Bladder microvascular endothelial cell (primary cell): Measurements from ENCODE around the gene PIK3R3. TPM values are rescaled to one million over a fixed set of nuclear protein-coding genes. Genes with fewer than 3 reads are reported as not detected.

Source experiments
- total RNA-seq: library from RNA; depleted of rRNA; stranded (reverse); fragments of >200 nt; gene quantifications from 2 replicates; pipeline ENCODE4 v1.2.3, GENCODE V29; 2014

Gene PIK3R3
- total RNA-seq = 9.4 and 13.3 TPM in 2 replicates

GRCh38 chr1:46132529-46133180 lies at the start of gene PIK3R3:
PIK3R3 (minus strand) TSS chr1:46132629; CDS start chr1:46131952, 677 bp downstream.

GRCh38 chr1:46176211-46176865 lies 43.9 kb upstream of the PIK3R3 start, which contains the start of gene P3R3URF:
P3R3URF (minus strand) TSS chr1:46176488; CDS start chr1:46176471, 17 bp downstream.

GRCh38 chr1:46174448-46175231 lies 42.2 kb upstream of the PIK3R3 start, which contains the start of gene TSPAN1:
TSPAN1 (plus strand) TSS chr1:46175087; CDS start chr1:46181108, 6,021 bp downstream.

Other genes with a start within 250 kb of the PIK3R3 start
- 0.49 TPM in 1 of 2 replicates, not detected in the other for gene TSPAN1, start 42.5 kb upstream of the PIK3R3 start, total RNA-seq
- gene P3R3URF, start 43.9 kb upstream of the PIK3R3 start, total RNA-seq = not detected in 2 replicates
- gene POMGNT1, start 65.8 kb upstream of the PIK3R3 start, total RNA-seq = 22.0 and 55.3 TPM in 2 replicates
- gene LURAP1, start 70.7 kb upstream of the PIK3R3 start, total RNA-seq = 0.31 and 0.32 TPM in 2 replicates
- 5.8 TPM in 2 replicates for gene RAD54L, start 115.1 kb upstream of the PIK3R3 start, total RNA-seq
- gene LRRC41, start 171.0 kb upstream of the PIK3R3 start, total RNA-seq = 37.1 and 62.9 TPM in 2 replicates
- gene UQCRH, start 171.1 kb upstream of the PIK3R3 start, total RNA-seq = 395 and 489 TPM in 2 replicates
- gene NSUN4, start 208.2 kb upstream of the PIK3R3 start, total RNA-seq = 8.9 and 23.1 TPM in 2 replicates